ENCODE results near the gene IDH3A. TPM values are rescaled to one million over a fixed set of nuclear protein-coding genes. Genes with fewer than 3 reads are reported as not detected.

IDH3A gene
- total RNA-seq, 4 donors from 2014 or later, result 149 to 369 (median 166) TPM

DNA sequence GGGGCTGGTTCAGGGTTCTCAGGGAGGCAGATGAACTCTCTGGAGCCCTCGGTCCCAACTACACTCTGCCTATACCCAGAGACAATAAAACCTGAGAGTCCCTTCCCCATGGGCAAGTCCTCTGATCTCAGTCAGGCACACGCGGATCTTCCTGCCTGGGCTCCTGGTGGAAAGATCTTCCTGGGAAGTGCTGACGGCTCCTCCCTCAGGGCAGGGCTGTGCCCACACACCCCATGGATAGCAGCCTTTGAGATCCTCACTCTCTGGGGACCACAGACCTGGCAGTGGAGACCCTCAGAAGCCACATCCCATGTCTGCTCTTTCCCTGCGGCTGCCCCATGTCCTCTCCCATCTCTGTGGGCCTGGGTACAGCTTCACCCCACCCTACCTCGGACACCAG lies 46.4 kb upstream of the IDH3A start:
- Histone ChIP-seq H3K4me1 (peaks cover 0 to 16% (median 0%) of the 10 kb centered on the region in 4 donors), H3K36me3 (no peaks in the 10 kb centered on the region), H3K9me3 (no peaks in the 10 kb centered on the region), H3K4me3 (no peak overlapping the region), H3K27ac (peak overlapping the region in 1 of 4 donors; percentile 38), H3K27me3 (no peaks in the 10 kb centered on the region)
- WGBS, 2 donors (ENCODE audit: low coverage in 1 of 2), result 74% methylated on average over 6 of the region's 6 CpGs; no CpG with 5 or more reads in 1 of the 2 donors
- intact Hi-C loops (cut with DNase I; ENCODE audit: low total_unique reads), result no loop called here
- DNase-seq, result peak; percentile 6
- TF ChIP-seq POLR2AphosphoS5 (IDR thresholded peaks at IDR 0.05) (no peak), EP300 (IDR thresholded peaks at IDR 0.05; ENCODE audit: low read depth) (no peak), POLR2A (IDR thresholded peaks at IDR 0.05) (no peak)
- TF ChIP-seq, protein P1, sequence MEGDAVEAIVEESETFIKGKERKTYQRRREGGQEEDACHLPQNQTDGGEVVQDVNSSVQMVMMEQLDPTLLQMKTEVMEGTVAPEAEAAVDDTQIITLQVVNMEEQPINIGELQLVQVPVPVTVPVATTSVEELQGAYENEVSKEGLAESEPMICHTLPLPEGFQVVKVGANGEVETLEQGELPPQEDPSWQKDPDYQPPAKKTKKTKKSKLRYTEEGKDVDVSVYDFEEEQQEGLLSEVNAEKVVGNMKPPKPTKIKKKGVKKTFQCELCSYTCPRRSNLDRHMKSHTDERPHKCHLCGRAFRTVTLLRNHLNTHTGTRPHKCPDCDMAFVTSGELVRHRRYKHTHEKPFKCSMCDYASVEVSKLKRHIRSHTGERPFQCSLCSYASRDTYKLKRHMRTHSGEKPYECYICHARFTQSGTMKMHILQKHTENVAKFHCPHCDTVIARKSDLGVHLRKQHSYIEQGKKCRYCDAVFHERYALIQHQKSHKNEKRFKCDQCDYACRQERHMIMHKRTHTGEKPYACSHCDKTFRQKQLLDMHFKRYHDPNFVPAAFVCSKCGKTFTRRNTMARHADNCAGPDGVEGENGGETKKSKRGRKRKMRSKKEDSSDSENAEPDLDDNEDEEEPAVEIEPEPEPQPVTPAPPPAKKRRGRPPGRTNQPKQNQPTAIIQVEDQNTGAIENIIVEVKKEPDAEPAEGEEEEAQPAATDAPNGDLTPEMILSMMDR (IDR thresholded peaks at IDR 0.05), result no peak
- in situ Hi-C loops (cut with MboI; ENCODE audit: low pct_ligation_motif_present in 1 of 4, low pct_unique_long_range_greater_than_20kb in 1 of 4, low sequenced_read_pairs in 3 of 4), result loop anchor here in 2 of 4 donors (10.0 to 25.0 kb wide), 3 partner anchors 98 to 138 kb away; partner anchors contain the start of gene ACSBG1 (in 1 of the 2)

DNA sequence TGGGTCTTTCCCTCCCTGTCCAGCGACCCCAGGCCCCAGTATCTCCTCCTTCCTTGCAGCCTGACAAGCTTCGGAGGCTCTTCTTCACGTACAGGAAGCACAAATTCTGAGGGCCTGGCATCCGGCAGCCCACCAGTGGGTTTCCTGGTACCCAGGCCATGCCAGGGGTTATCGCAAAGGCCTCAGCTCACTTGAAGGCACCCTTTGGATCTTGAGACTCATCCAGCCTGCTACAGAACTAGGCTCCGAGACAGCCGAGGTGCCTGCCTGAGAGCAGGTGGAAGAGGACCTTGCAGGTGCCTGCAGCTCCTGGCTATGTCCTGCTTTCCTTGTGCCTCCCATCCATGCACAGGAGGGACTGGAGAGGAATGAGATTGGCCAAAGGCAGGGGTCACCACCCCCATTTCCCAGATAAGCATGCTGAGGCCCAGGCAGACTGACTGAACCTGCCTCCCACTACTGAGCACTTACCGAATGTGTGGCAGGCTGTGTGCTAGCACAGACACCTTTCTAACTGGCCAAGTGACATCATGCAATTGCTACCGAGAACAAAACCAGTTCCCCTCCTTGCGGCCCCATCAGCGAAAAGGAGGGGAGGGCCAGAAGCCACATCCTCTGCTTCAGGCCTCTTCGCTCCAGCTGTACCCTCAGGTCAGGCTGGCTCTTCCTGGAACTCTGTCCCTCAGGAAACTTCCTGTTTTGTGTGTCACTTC lies 45.6 kb upstream of the IDH3A start:
- H3K36me3 ChIP-seq, result no peaks in the 10 kb centered on the region
- TF ChIP-seq POLR2A (IDR thresholded peaks at IDR 0.05), result no peak
- TF ChIP-seq POLR2AphosphoS5 (IDR thresholded peaks at IDR 0.05), result peak in 1 of 3 donors; percentile 21
- TF ChIP-seq, protein P1 (IDR thresholded peaks at IDR 0.05), result no peak
- no peak for TF ChIP-seq EP300 (IDR thresholded peaks at IDR 0.05; ENCODE audit: low read depth)
- peaks cover 0 to 16% (median 3%) of the 10 kb centered on the region in 4 donors for H3K4me1 ChIP-seq
- intact Hi-C loops (cut with DNase I; ENCODE audit: low total_unique reads), result no loop called here
- peak; percentile 61 for DNase-seq
- H3K27me3 ChIP-seq, result no peaks in the 10 kb centered on the region
- peak overlapping the region in 3 of 4 donors; percentile 16 to 44 (median 38) for H3K27ac ChIP-seq
- in situ Hi-C loops (cut with MboI; ENCODE audit: low pct_ligation_motif_present in 1 of 4, low pct_unique_long_range_greater_than_20kb in 1 of 4, low sequenced_read_pairs in 3 of 4), result loop anchor here in 2 of 4 donors (10.0 to 25.0 kb wide), 3 partner anchors 99 to 139 kb away; partner anchors contain the start of gene ACSBG1 (in 1 of the 2)
- no peak overlapping the region for H3K4me3 ChIP-seq
- no peaks in the 10 kb centered on the region for H3K9me3 ChIP-seq
- WGBS, 2 donors (ENCODE audit: low coverage in 1 of 2), result 74% methylated on average over 12 of the region's 12 CpGs; no CpG with 5 or more reads in 1 of the 2 donors

DNA sequence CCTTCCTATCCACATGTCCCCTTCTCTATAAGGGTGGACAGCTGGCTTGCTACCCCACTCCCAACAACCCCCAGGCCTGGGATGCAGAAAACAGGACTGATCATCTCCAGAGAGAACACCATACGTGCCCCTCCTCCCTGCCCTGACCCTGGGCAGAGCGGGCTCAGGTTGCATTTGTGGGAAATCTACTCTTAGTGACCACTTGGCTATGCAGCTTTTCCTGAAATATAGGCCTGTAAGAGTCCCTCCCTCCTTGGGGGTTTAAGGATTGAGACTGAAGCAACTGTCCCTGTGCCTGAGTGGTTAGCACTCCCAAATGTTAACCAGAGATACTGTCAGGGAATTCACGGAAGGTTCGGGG lies 45.1 kb upstream of the IDH3A start:
- H3K27me3 ChIP-seq, result no peaks in the 10 kb centered on the region
- no peak overlapping the region for H3K27ac ChIP-seq
- H3K36me3 ChIP-seq, result no peaks in the 10 kb centered on the region
- WGBS, 2 donors (ENCODE audit: low coverage in 1 of 2), result 79 to 95% methylated on average over 2 to 4 of the region's 4 CpGs
- TF ChIP-seq, protein P1 (IDR thresholded peaks at IDR 0.05), result no peak
- TF ChIP-seq POLR2AphosphoS5 (IDR thresholded peaks at IDR 0.05), result no peak
- TF ChIP-seq EP300 (IDR thresholded peaks at IDR 0.05; ENCODE audit: low read depth), result no peak
- TF ChIP-seq POLR2A (IDR thresholded peaks at IDR 0.05), result no peak
- DNase-seq, result no peak
- peaks cover 0 to 16% (median 3%) of the 10 kb centered on the region in 4 donors for H3K4me1 ChIP-seq
- intact Hi-C loops (cut with DNase I; ENCODE audit: low total_unique reads) (no loop called here), in situ Hi-C loops (cut with MboI; ENCODE audit: low pct_ligation_motif_present in 1 of 4, low pct_unique_long_range_greater_than_20kb in 1 of 4, low sequenced_read_pairs in 3 of 4) (loop anchor here in 2 of 4 donors (10.0 to 25.0 kb wide), 3 partner anchors 99 to 139 kb away; partner anchors contain the start of gene ACSBG1 (in 1 of the 2))
- H3K9me3 ChIP-seq, result no peaks in the 10 kb centered on the region
- H3K4me3 ChIP-seq, result no peak overlapping the region
